Astrocyte (in vitro differentiated cells and primary cell): ENCODE data around the gene LRRFIP1.

Experiments used
- EZH2 ChIP-seq: IDR thresholded peaks from 2 replicates; pipeline ENCODE4 v1.6.1; 2012; ENCODE audit warnings: mild to moderate bottlenecking, low read length, inconsistent platforms; ENCODE audit not compliant: insufficient read depth
- TF ChIP-seq, protein P1 (sequence below): IDR thresholded peaks from 2 replicates; pipeline ENCODE4 v1.5.1; 2011; ENCODE audit warnings: low read depth, mild to moderate bottlenecking, inconsistent platforms, low read length, moderate library complexity; ENCODE audit not compliant: insufficient read depth

DNA sequence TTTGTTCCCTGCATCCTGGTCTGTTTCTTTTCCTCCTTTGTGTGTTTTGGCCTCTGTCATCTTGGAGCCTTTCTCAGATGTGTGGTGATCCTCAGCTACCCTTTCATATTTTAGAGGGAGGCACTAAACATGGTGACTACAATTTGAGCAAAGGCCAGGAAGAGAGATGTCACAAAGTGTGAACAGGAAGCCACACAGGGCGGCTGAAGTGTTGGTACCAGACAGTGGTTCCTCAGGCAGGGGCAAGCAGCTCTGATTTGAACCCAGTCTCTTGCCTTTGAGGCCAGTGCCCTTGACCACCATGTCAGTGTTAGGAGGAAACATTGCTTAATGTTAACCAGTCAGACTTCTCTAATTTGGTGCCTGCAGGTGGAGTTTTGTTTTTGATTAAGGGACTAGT lies 9.2 kb downstream of the LRRFIP1 start:
- TF ChIP-seq, protein P1, sequence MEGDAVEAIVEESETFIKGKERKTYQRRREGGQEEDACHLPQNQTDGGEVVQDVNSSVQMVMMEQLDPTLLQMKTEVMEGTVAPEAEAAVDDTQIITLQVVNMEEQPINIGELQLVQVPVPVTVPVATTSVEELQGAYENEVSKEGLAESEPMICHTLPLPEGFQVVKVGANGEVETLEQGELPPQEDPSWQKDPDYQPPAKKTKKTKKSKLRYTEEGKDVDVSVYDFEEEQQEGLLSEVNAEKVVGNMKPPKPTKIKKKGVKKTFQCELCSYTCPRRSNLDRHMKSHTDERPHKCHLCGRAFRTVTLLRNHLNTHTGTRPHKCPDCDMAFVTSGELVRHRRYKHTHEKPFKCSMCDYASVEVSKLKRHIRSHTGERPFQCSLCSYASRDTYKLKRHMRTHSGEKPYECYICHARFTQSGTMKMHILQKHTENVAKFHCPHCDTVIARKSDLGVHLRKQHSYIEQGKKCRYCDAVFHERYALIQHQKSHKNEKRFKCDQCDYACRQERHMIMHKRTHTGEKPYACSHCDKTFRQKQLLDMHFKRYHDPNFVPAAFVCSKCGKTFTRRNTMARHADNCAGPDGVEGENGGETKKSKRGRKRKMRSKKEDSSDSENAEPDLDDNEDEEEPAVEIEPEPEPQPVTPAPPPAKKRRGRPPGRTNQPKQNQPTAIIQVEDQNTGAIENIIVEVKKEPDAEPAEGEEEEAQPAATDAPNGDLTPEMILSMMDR: no peak
- no peak for TF ChIP-seq EZH2
